K562 (cell line): ENCODE measurements around the gene SFMBT2. TPM values are rescaled to one million over a fixed set of nuclear protein-coding genes. Genes with fewer than 3 reads are reported as not detected.

ENCODE experiments used
- C11orf30 ChIP-seq: fragments of 450-650 bp; IDR thresholded peaks from 2 replicates; pipeline ENCODE4 v1.6.1; 2016; ENCODE audit warnings: low read depth, mild to moderate bottlenecking
- ELK1 ChIP-seq: sonication (generic); formaldehyde crosslinking; IDR thresholded peaks from 2 replicates; pipeline ENCODE4 v1.8.1; 2022; ENCODE audit warnings: missing genetic modification reagents
- GMEB1 ChIP-seq: fragments of 250-450 bp; sonication (Bioruptor Pico); IDR thresholded peaks from 2 replicates; pipeline ENCODE4 v1.4.0; 2020; ENCODE audit warnings: mild to moderate bottlenecking
- GTF2F1 ChIP-seq: IDR thresholded peaks from 2 replicates; pipeline ENCODE4 v1.6.1; 2011; ENCODE audit warnings: low read depth, low read length, improper control_type of control experiment
- HINFP ChIP-seq: fragments of 450-650 bp; conservative IDR thresholded peaks from 2 replicates; pipeline ENCODE4 v1.6.1; 2016; ENCODE audit warnings: missing genetic modification characterization, low read depth, mild to moderate bottlenecking, control low read depth, missing compliant biosample characterization
- MEIS2 ChIP-seq: fragments of 450-650 bp; IDR thresholded peaks from 2 replicates; pipeline ENCODE4 v1.6.1; 2014; ENCODE audit warnings: mild to moderate bottlenecking; ENCODE audit not compliant: partially characterized antibody
- NEUROD1 ChIP-seq: fragments of 150-350 bp; IDR thresholded peaks from 2 replicates; pipeline ENCODE4 v1.6.1; 2014; ENCODE audit warnings: borderline replicate concordance, low read length, low read depth; ENCODE audit not compliant: partially characterized antibody
- POLR2G ChIP-seq: fragments of 200-400 bp; formaldehyde crosslinking; IDR thresholded peaks from 2 replicates; pipeline ENCODE4 v1.6.1; 2017; ENCODE audit warnings: low read depth, mild to moderate bottlenecking, antibody characterized with exemption, low read length, moderate library complexity
- TBP ChIP-seq: optimal IDR thresholded peaks from 2 replicates; pipeline ENCODE3; 2011; ENCODE audit warnings: low read depth, low read length, improper control_type of control experiment
- TCF3 ChIP-seq: sonication (generic); formaldehyde crosslinking; IDR thresholded peaks from 2 replicates; pipeline ENCODE4 v1.4.0; 2020; ENCODE audit warnings: mild to moderate bottlenecking, missing genetic modification reagents
- ZBTB8A ChIP-seq: fragments of 450-650 bp; IDR thresholded peaks from 2 replicates; pipeline ENCODE4 v1.6.1; 2018; ENCODE audit warnings: mild to moderate bottlenecking, moderate library complexity; ENCODE audit not compliant: partially characterized antibody
- ZNF431 ChIP-seq: sonication (generic); formaldehyde crosslinking; IDR thresholded peaks from 2 replicates; pipeline ENCODE4 v1.8.0; 2022; ENCODE audit warnings: mild to moderate bottlenecking, missing genetic modification reagents
- ZNF561 ChIP-seq: fragments of 450-650 bp; formaldehyde crosslinking; conservative IDR thresholded peaks from 2 replicates; pipeline ENCODE4 v1.4.0; 2020; ENCODE audit warnings: mild to moderate bottlenecking, moderate library complexity
- ZNF766 ChIP-seq: fragments of 200-800 bp; sonication (Bioruptor generic); conservative IDR thresholded peaks from 2 replicates; pipeline ENCODE4 v1.6.1; 2016; ENCODE audit warnings: missing genetic modification characterization, missing compliant biosample characterization
- polyA plus RNA-seq, 8 experiments: library from polyadenylated mRNA; depleted of rRNA in 4 of 8; stranded (reverse) in 5 of 8; unstranded in 3 of 8; fragments of >200 nt; fragmentation: Nextera tagmentation in 2 of 8; fragmentation: Illumina TruSeq in 1 of 8; extraction: Ambion mirVana in 2 of 8; extraction: Trizol in 1 of 8; gene quantifications; 2 replicates each; pipeline versions ENCODE4 v1.2.1 to v1.2.3, GENCODE V29; 2011 to 2014; ENCODE audit warnings: inconsistent platforms in 1 of 8, missing spikeins in 1 of 8
- total RNA-seq, 7 experiments: library from RNA; depleted of rRNA in 6 of 7; stranded (reverse); fragments of >200 nt in 6 of 7; fragmentation: Illumina TruSeq in 2 of 7; extraction: Trizol in 2 of 7; gene quantifications; 2 replicates each; pipeline versions ENCODE4 v1.2.1 to v1.2.3, GENCODE V29; 2011 to 2021; ENCODE audit warnings: low replicate concordance in 1 of 7
- TF ChIP-seq, protein P1 (sequence below): fragments of 250-450 bp; sonication (Bioruptor Pico); IDR thresholded peaks from 2 replicates; pipeline ENCODE4 v1.4.0; 2020; ENCODE audit warnings: mild to moderate bottlenecking, moderate library complexity, borderline replicate concordance
- TF ChIP-seq, protein P2 (sequence below): fragments of 250-450 bp; sonication (Bioruptor Pico); IDR thresholded peaks from 2 replicates; pipeline ENCODE4 v1.4.0; 2020; ENCODE audit warnings: mild to moderate bottlenecking, moderate library complexity
- TF ChIP-seq, protein P3 (sequence below): conservative IDR thresholded peaks from 2 replicates; pipeline ENCODE4 v1.6.1; 2011; ENCODE audit warnings: low read depth, mild to moderate bottlenecking, low read length; ENCODE audit not compliant: control insufficient read depth

SFMBT2 gene
- total and polyA plus RNA-seq, 9 of the 15 experiments (the other 6 are each of a cell fraction or from before 2014, with no cell fraction given): 1.2 to 13.6 (median 7.6) TPM

DNA sequence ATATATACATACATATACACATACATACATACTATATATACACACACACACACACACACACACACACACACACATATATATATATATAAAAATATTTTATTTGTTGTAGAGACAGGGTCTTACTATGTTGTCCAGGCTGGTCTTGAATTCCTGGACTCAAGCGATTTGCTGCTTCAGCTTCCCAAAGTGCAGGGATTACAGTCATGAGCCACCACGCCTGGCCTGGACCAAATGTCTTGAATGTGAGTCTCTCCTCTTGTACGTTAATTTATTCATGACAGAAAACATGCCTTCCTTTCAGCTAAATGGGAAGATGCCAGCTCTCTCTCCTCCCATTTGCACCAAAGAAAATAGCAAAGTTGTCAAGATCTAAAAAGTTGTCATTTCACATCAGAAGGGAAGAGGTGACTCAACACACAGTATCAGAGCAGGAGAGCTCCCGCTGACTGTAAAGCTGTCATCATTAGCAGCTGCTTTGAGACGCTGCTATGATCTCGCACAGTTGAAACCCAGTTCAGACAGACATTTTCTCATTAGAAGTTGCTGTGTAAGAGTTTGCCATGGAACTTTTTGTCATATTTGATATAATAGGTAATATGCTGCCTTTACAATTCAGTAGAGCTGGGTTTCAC, 224.3 kb downstream of the SFMBT2 start (continued):
- TF ChIP-seq, protein P1, sequence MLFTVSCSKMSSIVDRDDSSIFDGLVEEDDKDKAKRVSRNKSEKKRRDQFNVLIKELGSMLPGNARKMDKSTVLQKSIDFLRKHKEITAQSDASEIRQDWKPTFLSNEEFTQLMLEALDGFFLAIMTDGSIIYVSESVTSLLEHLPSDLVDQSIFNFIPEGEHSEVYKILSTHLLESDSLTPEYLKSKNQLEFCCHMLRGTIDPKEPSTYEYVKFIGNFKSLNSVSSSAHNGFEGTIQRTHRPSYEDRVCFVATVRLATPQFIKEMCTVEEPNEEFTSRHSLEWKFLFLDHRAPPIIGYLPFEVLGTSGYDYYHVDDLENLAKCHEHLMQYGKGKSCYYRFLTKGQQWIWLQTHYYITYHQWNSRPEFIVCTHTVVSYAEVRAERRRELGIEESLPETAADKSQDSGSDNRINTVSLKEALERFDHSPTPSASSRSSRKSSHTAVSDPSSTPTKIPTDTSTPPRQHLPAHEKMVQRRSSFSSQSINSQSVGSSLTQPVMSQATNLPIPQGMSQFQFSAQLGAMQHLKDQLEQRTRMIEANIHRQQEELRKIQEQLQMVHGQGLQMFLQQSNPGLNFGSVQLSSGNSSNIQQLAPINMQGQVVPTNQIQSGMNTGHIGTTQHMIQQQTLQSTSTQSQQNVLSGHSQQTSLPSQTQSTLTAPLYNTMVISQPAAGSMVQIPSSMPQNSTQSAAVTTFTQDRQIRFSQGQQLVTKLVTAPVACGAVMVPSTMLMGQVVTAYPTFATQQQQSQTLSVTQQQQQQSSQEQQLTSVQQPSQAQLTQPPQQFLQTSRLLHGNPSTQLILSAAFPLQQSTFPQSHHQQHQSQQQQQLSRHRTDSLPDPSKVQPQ (CRISPR knock-in tag): no peak
- peak; percentile 65; the same call in 1 of the 2 replicates for TF ChIP-seq TCF3 (CRISPR knock-in tag)
- TF ChIP-seq MEIS2: peak; percentile 92
- TF ChIP-seq ZBTB8A: no peak
- no peak for TF ChIP-seq ELK1 (CRISPR knock-in tag)
- no peak for TF ChIP-seq HINFP
- TF ChIP-seq ZNF766 (CRISPR knock-in tag): 0 out of 2 replicates have a peak, but pooled peaks have one; percentile 9
- TF ChIP-seq, protein P2, sequence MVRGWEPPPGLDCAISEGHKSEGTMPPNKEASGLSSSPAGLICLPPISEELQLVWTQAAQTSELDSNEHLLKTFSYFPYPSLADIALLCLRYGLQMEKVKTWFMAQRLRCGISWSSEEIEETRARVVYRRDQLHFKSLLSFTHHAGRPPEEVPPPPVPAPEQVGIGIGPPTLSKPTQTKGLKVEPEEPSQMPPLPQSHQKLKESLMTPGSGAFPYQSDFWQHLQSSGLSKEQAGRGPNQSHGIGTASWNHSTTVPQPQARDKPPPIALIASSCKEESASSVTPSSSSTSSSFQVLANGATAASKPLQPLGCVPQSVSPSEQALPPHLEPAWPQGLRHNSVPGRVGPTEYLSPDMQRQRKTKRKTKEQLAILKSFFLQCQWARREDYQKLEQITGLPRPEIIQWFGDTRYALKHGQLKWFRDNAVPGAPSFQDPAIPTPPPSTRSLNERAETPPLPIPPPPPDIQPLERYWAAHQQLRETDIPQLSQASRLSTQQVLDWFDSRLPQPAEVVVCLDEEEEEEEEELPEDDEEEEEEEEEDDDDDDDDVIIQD (CRISPR knock-in tag): no peak
- TF ChIP-seq TBP: no peak
- TF ChIP-seq GTF2F1: no peak
- TF ChIP-seq GMEB1 (CRISPR knock-in tag): no peak
- no peak for TF ChIP-seq NEUROD1
- TF ChIP-seq, protein P3, sequence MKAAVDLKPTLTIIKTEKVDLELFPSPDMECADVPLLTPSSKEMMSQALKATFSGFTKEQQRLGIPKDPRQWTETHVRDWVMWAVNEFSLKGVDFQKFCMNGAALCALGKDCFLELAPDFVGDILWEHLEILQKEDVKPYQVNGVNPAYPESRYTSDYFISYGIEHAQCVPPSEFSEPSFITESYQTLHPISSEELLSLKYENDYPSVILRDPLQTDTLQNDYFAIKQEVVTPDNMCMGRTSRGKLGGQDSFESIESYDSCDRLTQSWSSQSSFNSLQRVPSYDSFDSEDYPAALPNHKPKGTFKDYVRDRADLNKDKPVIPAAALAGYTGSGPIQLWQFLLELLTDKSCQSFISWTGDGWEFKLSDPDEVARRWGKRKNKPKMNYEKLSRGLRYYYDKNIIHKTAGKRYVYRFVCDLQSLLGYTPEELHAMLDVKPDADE: no peak
- no peak for TF ChIP-seq ZNF431 (CRISPR knock-in tag)
- TF ChIP-seq C11orf30: peak; percentile 13; the same call in 1 of the 2 replicates
- TF ChIP-seq ZNF561 (CRISPR knock-in tag): no peak
- no peak for TF ChIP-seq POLR2G
